Esophagus muscularis mucosa (tissue), 3 donors: ENCODE results near the gene SCAND1.

Experiments used
- CTCF ChIP-seq, 3 experiments: fragments of 200-600 bp in 2 of 3; fragments of 450-650 bp in 1 of 3; sonication (generic) in 2 of 3; IDR thresholded peaks; one replicate each; pipeline ENCODE4 v1.5.1; 2017 to 2019; ENCODE audit warnings: antibody characterized with exemption in 3 of 3, mild to moderate bottlenecking in 2 of 3, moderate library complexity in 1 of 3
- POLR2AphosphoS5 ChIP-seq, 2 donors: sonication (generic); formaldehyde crosslinking; IDR thresholded peaks; one replicate each; pipeline ENCODE4 v1.6.1; 2017; ENCODE audit warnings: antibody characterized with exemption in 2 of 2

- no peak for TF ChIP-seq CTCF (IDR thresholded peaks at IDR 0.05)
- TF ChIP-seq POLR2AphosphoS5 (IDR thresholded peaks at IDR 0.05), result no peak
These were observed 41.4 kb downstream of the SCAND1 start for GRCh38 chr20:35912881-35913280.
